ENCODE data around the gene RYR3.

The RYR3 gene

GRCh38 chr15:33872416-33873106 is 561.8 kb downstream of the RYR3 start:
- no peaks in the 10 kb centered on the region for H3K27me3 ChIP-seq (replicated peaks; ENCODE audit: insufficient read depth, low read length)
- H3K9me2 ChIP-seq (replicated peaks; ENCODE audit: insufficient read depth, low read length) = no peaks in the 10 kb centered on the region
- TF ChIP-seq CTCF (IDR thresholded peaks at IDR 0.05; ENCODE audit: low read length) (no peak), EZH2phosphoT487 (IDR thresholded peaks at IDR 0.05; ENCODE audit: low read length) (no peak), EZH2 (optimal IDR thresholded peaks at IDR 0.05; ENCODE audit: low read depth, low read length) (no peak)
- H2AFZ ChIP-seq (ENCODE audit: low read length) = no peak overlapping the region
- DNase-seq = no peak
- no peak overlapping the region for H3K4me2 ChIP-seq (ENCODE audit: low read depth, low read length)
- H3K4me1 ChIP-seq (ENCODE audit: low read length) = no peaks in the 10 kb centered on the region
- H3K36me3 ChIP-seq (replicated peaks; ENCODE audit: insufficient read depth, low read length) = no peaks in the 10 kb centered on the region
- H3K9me3 ChIP-seq (replicated peaks; ENCODE audit: insufficient read depth, low read length) = no peaks in the 10 kb centered on the region
- H3K27ac ChIP-seq (ENCODE audit: low read length) = no peak overlapping the region
- no peaks in the 10 kb centered on the region for H3F3A ChIP-seq (ENCODE audit: insufficient read depth, low read length)
- no peaks in the 10 kb centered on the region for H4K20me1 ChIP-seq (ENCODE audit: insufficient read depth, low read length)
- no peaks in the 10 kb centered on the region for H3K79me2 ChIP-seq (ENCODE audit: low read length)
- no peak overlapping the region for H3K9ac ChIP-seq (ENCODE audit: low read length)
- H3K4me3 ChIP-seq (ENCODE audit: low read length) = no peak overlapping the region

- DNase-seq = no peak
- Histone ChIP-seq H3K9me3 (replicated peaks; ENCODE audit: insufficient read depth, low read length) (no peaks in the 10 kb centered on the region), H4K20me1 (ENCODE audit: insufficient read depth, low read length) (no peaks in the 10 kb centered on the region), H3K27me3 (replicated peaks; ENCODE audit: insufficient read depth, low read length) (no peaks in the 10 kb centered on the region), H3K4me1 (ENCODE audit: low read length) (no peaks in the 10 kb centered on the region), H3K4me2 (ENCODE audit: low read depth, low read length) (no peak overlapping the region), H3F3A (ENCODE audit: insufficient read depth, low read length) (no peaks in the 10 kb centered on the region), H3K9ac (ENCODE audit: low read length) (no peak overlapping the region), H3K27ac (ENCODE audit: low read length) (no peak overlapping the region), H3K9me2 (replicated peaks; ENCODE audit: insufficient read depth, low read length) (no peaks in the 10 kb centered on the region), H2AFZ (ENCODE audit: low read length) (no peak overlapping the region), H3K36me3 (replicated peaks; ENCODE audit: insufficient read depth, low read length) (no peaks in the 10 kb centered on the region), H3K4me3 (ENCODE audit: low read length) (no peak overlapping the region), H3K79me2 (ENCODE audit: low read length) (no peaks in the 10 kb centered on the region)
- TF ChIP-seq CTCF (IDR thresholded peaks at IDR 0.05; ENCODE audit: low read length) (no peak), EZH2phosphoT487 (IDR thresholded peaks at IDR 0.05; ENCODE audit: low read length) (no peak), EZH2 (optimal IDR thresholded peaks at IDR 0.05; ENCODE audit: low read depth, low read length) (no peak)
These were observed 563.4 kb downstream of the RYR3 start for GRCh38 chr15:33874156-33874555.

- no peak overlapping the region for H3K27ac ChIP-seq (ENCODE audit: low read length)
- no peaks in the 10 kb centered on the region for H3K9me3 ChIP-seq (replicated peaks; ENCODE audit: insufficient read depth, low read length)
- no peaks in the 10 kb centered on the region for H3K79me2 ChIP-seq (ENCODE audit: low read length)
- H3K9me2 ChIP-seq (replicated peaks; ENCODE audit: insufficient read depth, low read length) = no peaks in the 10 kb centered on the region
- H3K9ac ChIP-seq (ENCODE audit: low read length) = no peak overlapping the region
- no peak for DNase-seq
- no peaks in the 10 kb centered on the region for H3K36me3 ChIP-seq (replicated peaks; ENCODE audit: insufficient read depth, low read length)
- no peaks in the 10 kb centered on the region for H3K27me3 ChIP-seq (replicated peaks; ENCODE audit: insufficient read depth, low read length)
- no peaks in the 10 kb centered on the region for H3K4me1 ChIP-seq (ENCODE audit: low read length)
- H4K20me1 ChIP-seq (ENCODE audit: insufficient read depth, low read length) = no peaks in the 10 kb centered on the region
- no peak overlapping the region for H3K4me2 ChIP-seq (ENCODE audit: low read depth, low read length)
- no peaks in the 10 kb centered on the region for H3F3A ChIP-seq (ENCODE audit: insufficient read depth, low read length)
- TF ChIP-seq EZH2 (optimal IDR thresholded peaks at IDR 0.05; ENCODE audit: low read depth, low read length) = no peak
- no peak for TF ChIP-seq CTCF (IDR thresholded peaks at IDR 0.05; ENCODE audit: low read length)
- TF ChIP-seq EZH2phosphoT487 (IDR thresholded peaks at IDR 0.05; ENCODE audit: low read length) = no peak
- no peak overlapping the region for H2AFZ ChIP-seq (ENCODE audit: low read length)
- H3K4me3 ChIP-seq (ENCODE audit: low read length) = no peak overlapping the region
These were observed 572.2 kb downstream of the RYR3 start for GRCh38 chr15:33882921-33883320.
